Suprapubic skin (tissue), 4 donors: Measurements from ENCODE around the gene CNIH2. TPM values are rescaled to one million over a fixed set of nuclear protein-coding genes. Genes with fewer than 3 reads are reported as not detected.
A peak's percentile ranks its signal among the peaks of the same experiment; 100 is the strongest.

Experiments used
- DNase-seq, 2 donors: peaks; one replicate each; pipeline ENCODE4 v3.0.0-alpha.2; 2019; ENCODE audit warnings: low spot score in 2 of 2
- H3K27ac ChIP-seq: fragments of 200-600 bp; sonication (generic); one replicate; pipeline ENCODE4 v1.5.1; 2019
- H3K27me3 ChIP-seq: fragments of 200-600 bp; sonication (generic); one replicate; pipeline ENCODE4 v1.5.1; 2019
- H3K36me3 ChIP-seq: fragments of 200-600 bp; sonication (generic); one replicate; pipeline ENCODE4 v1.5.1; 2019
- H3K4me1 ChIP-seq: fragments of 200-600 bp; sonication (generic); one replicate; pipeline ENCODE4 v1.5.1; 2019
- H3K4me3 ChIP-seq: fragments of 200-600 bp; sonication (generic); one replicate; pipeline ENCODE4 v1.5.1; 2019; ENCODE audit warnings: mild to moderate bottlenecking
- H3K9me3 ChIP-seq: fragments of 200-600 bp; sonication (generic); one replicate; pipeline ENCODE4 v1.5.1; 2019
- CTCF ChIP-seq, 2 donors: fragments of 200-600 bp in 1 of 2; fragments of 450-650 bp in 1 of 2; sonication (generic) in 1 of 2; IDR thresholded peaks; one replicate each; pipeline ENCODE4 v1.5.1; 2016 to 2019; ENCODE audit warnings: antibody characterized with exemption in 2 of 2, mild to moderate bottlenecking in 1 of 2, moderate library complexity in 1 of 2
- EP300 ChIP-seq: sonication (generic); formaldehyde crosslinking; IDR thresholded peaks from one replicate; pipeline ENCODE4 v1.6.1; 2017; ENCODE audit warnings: antibody characterized with exemption
- POLR2A ChIP-seq, 2 donors: fragments of 450-650 bp; IDR thresholded peaks; one replicate each; pipeline ENCODE4 v1.6.1; 2017; ENCODE audit warnings: antibody characterized with exemption in 2 of 2, mild to moderate bottlenecking in 2 of 2, moderate library complexity in 2 of 2
- POLR2AphosphoS5 ChIP-seq, 3 donors: sonication (generic); formaldehyde crosslinking; IDR thresholded peaks; one replicate each; pipeline ENCODE4 v1.6.1; 2017; ENCODE audit warnings: antibody characterized with exemption in 3 of 3
- WGBS: methylation state at CpG from one replicate; pipeline ENCODE4 v1.1.5; 2018; 5-methylcytosine and 5-hydroxymethylcytosine counted together
- total RNA-seq, 4 donors: library from RNA; depleted of rRNA; stranded (reverse); fragments of >200 nt; gene quantifications; one replicate each; pipeline ENCODE4 v1.1.0, GENCODE V29; 2016

CNIH2 gene
- total RNA-seq, 4 donors from 2014 or later: 1.1 to 2.5 (median 1.9) TPM; not detected in 1

- no peaks in the 10 kb centered on the region for H3K27me3 ChIP-seq
- 67% methylated on average over 6 of the region's 20 CpGs for WGBS
- DNase-seq: peak in 1 of 2 donors; percentile 82
- H3K9me3 ChIP-seq: no peaks in the 10 kb centered on the region
- peaks cover 42% of the 10 kb centered on the region for H3K36me3 ChIP-seq
- H3K4me1 ChIP-seq: peaks cover 41% of the 10 kb centered on the region
- no peak for TF ChIP-seq EP300
- no peak for TF ChIP-seq POLR2AphosphoS5 (IDR thresholded peaks at IDR 0.05)
- no peak for TF ChIP-seq POLR2A (IDR thresholded peaks at IDR 0.05)
- TF ChIP-seq CTCF (IDR thresholded peaks at IDR 0.05): no peak
- H3K27ac ChIP-seq: no peak overlapping the region
- peak overlapping the region; percentile 86 for H3K4me3 ChIP-seq
Measured at GRCh38 chr11:66266378-66267038, 11.5 kb upstream of the CNIH2 start.

GRCh38 chr11:66267039-66267378 lies 11.0 kb upstream of the CNIH2 start:
- no peaks in the 10 kb centered on the region for H3K9me3 ChIP-seq
- H3K27me3 ChIP-seq: no peaks in the 10 kb centered on the region
- peak overlapping the region; percentile 86 for H3K4me3 ChIP-seq
- H3K4me1 ChIP-seq: peaks cover 41% of the 10 kb centered on the region
- peak overlapping the region; percentile 97 for H3K27ac ChIP-seq
- H3K36me3 ChIP-seq: peaks cover 42% of the 10 kb centered on the region
- WGBS: 14% methylated on average over 13 of the region's 13 CpGs
- no peak for TF ChIP-seq POLR2A (IDR thresholded peaks at IDR 0.05)
- DNase-seq: no peak

- peak; percentile 93 to 94 for DNase-seq
- Histone ChIP-seq H3K27me3 (no peaks in the 10 kb centered on the region), H3K27ac (peak overlapping the region; percentile 97), H3K9me3 (no peaks in the 10 kb centered on the region), H3K4me1 (peaks cover 41% of the 10 kb centered on the region), H3K4me3 (peak overlapping the region; percentile 86), H3K36me3 (peaks cover 42% of the 10 kb centered on the region)
- no peak for TF ChIP-seq EP300
- TF ChIP-seq POLR2A (IDR thresholded peaks at IDR 0.05): peak in 1 of 2 donors; percentile 41
- TF ChIP-seq CTCF (IDR thresholded peaks at IDR 0.05): peak in 1 of 2 donors; percentile 10
- TF ChIP-seq POLR2AphosphoS5 (IDR thresholded peaks at IDR 0.05): peak in 1 of 3 donors; percentile 10
- 0% methylated on average over 38 of the region's 61 CpGs for WGBS
Measured at GRCh38 chr11:66267379-66268243, 10.4 kb upstream of the CNIH2 start.

GRCh38 chr11:66268244-66268951 lies 9.6 kb upstream of the CNIH2 start, which contains the start of gene RAB1B:
Gene RAB1B (plus strand): TSS chr11:66268639. CDS start chr11:66268680, 41 bp downstream.
- H3K27ac ChIP-seq: peak within 1 kb of the TSS; percentile 97
- TF ChIP-seq EP300: no peak
- peak in 1 of 3 donors; percentile 78 for TF ChIP-seq POLR2AphosphoS5 (IDR thresholded peaks at IDR 0.05)
- no peak for TF ChIP-seq CTCF (IDR thresholded peaks at IDR 0.05)
- TF ChIP-seq POLR2A (IDR thresholded peaks at IDR 0.05): peak in 1 of 2 donors; percentile 50
- peaks cover 42% of the 10 kb centered on the region for H3K4me1 ChIP-seq
- H3K4me3 ChIP-seq: peak within 1 kb of the TSS; percentile 86
- H3K27me3 ChIP-seq: no peaks in the 10 kb centered on the region
- 0% methylated on average over 47 of the region's 64 CpGs for WGBS
- no peaks in the 10 kb centered on the region for H3K9me3 ChIP-seq
- peak; percentile 100 for DNase-seq
- peaks cover 42% of the 10 kb centered on the region for H3K36me3 ChIP-seq

GRCh38 chr11:66268952-66269905 lies 8.7 kb upstream of the CNIH2 start:
- WGBS: 2% methylated on average over 32 of the region's 32 CpGs
- H3K9me3 ChIP-seq: no peaks in the 10 kb centered on the region
- peaks cover 43% of the 10 kb centered on the region for H3K36me3 ChIP-seq
- peaks cover 51% of the 10 kb centered on the region for H3K4me1 ChIP-seq
- peak overlapping the region; percentile 97 for H3K27ac ChIP-seq
- peak overlapping the region; percentile 86 for H3K4me3 ChIP-seq
- DNase-seq: no peak
- no peak for TF ChIP-seq CTCF (IDR thresholded peaks at IDR 0.05)
- TF ChIP-seq POLR2A (IDR thresholded peaks at IDR 0.05): no peak
- TF ChIP-seq EP300: no peak
- no peak for TF ChIP-seq POLR2AphosphoS5 (IDR thresholded peaks at IDR 0.05)
- H3K27me3 ChIP-seq: no peaks in the 10 kb centered on the region
